Prostate gland (tissue), 2 donors: Measurements from ENCODE around the gene TRNAU1AP.
"Not testable (repeated sequence)": the region's sequence is repeated elsewhere in the genome, so short reads cannot be mapped to it uniquely, and the experiment has no call there.

Experiments
- POLR2A ChIP-seq: fragments of 450-650 bp; IDR thresholded peaks from one replicate; pipeline ENCODE4 v1.6.1; 2016; ENCODE audit warnings: antibody characterized with exemption, mild to moderate bottlenecking
- TF ChIP-seq, protein P1 (sequence below), 4 experiments: fragments of 200-600 bp in 2 of 4; fragments of 450-650 bp in 2 of 4; sonication (generic) in 2 of 4; IDR thresholded peaks; 1 replicate in 3 of 4; 2 replicates in 1 of 4; pipeline ENCODE4 v1.5.1; 2016 to 2019; ENCODE audit warnings: antibody characterized with exemption in 4 of 4, mild to moderate bottlenecking in 2 of 4, moderate library complexity in 2 of 4

- TF ChIP-seq, protein P1, sequence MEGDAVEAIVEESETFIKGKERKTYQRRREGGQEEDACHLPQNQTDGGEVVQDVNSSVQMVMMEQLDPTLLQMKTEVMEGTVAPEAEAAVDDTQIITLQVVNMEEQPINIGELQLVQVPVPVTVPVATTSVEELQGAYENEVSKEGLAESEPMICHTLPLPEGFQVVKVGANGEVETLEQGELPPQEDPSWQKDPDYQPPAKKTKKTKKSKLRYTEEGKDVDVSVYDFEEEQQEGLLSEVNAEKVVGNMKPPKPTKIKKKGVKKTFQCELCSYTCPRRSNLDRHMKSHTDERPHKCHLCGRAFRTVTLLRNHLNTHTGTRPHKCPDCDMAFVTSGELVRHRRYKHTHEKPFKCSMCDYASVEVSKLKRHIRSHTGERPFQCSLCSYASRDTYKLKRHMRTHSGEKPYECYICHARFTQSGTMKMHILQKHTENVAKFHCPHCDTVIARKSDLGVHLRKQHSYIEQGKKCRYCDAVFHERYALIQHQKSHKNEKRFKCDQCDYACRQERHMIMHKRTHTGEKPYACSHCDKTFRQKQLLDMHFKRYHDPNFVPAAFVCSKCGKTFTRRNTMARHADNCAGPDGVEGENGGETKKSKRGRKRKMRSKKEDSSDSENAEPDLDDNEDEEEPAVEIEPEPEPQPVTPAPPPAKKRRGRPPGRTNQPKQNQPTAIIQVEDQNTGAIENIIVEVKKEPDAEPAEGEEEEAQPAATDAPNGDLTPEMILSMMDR (IDR thresholded peaks at IDR 0.05): not testable (repeated sequence)
- not testable (repeated sequence) for TF ChIP-seq POLR2A
These were observed 32.1 kb upstream of the TRNAU1AP start for GRCh38 chr1:28520796-28521195.
